Activated CD4-positive, alpha-beta T cell treated with anti-CD3 and anti-CD28 coated beads, Interleukin-2, amount 50 U/mL, for 48 hours (primary cell): Measurements from ENCODE around the gene TMEM184C.

Source experiments
- DNase-seq, 2 experiments: peaks; one replicate each; pipeline ENCODE4 v3.0.0-alpha.2; 2020

TMEM184C gene

GRCh38 chr4:147674073-147674472 lies 56.9 kb downstream of the TMEM184C start:
- DNase-seq = no peak

- DNase-seq = no peak
These were observed 57.3 kb downstream of the TMEM184C start for GRCh38 chr4:147674496-147674895.

- no peak for DNase-seq
These were observed 60.9 kb downstream of the TMEM184C start for GRCh38 chr4:147678106-147678505.

- peak; percentile 8 to 23 for DNase-seq
These were observed 61.8 kb downstream of the TMEM184C start for GRCh38 chr4:147678796-147679549.

- DNase-seq = no peak
These were observed 65.6 kb downstream of the TMEM184C start for GRCh38 chr4:147682755-147683154.

- peak; percentile 5 to 18 for DNase-seq
These were observed 66.0 kb downstream of the TMEM184C start for GRCh38 chr4:147683188-147683591.

GRCh38 chr4:147683717-147684700 lies 66.8 kb downstream of the TMEM184C start, which contains the start of gene PRMT9:
PRMT9 (minus strand) TSS chr4:147684163; CDS start chr4:147683987, 176 bp downstream.
- DNase-seq = peak; percentile 89 to 91

GRCh38 chr4:147689067-147689466 lies 71.9 kb downstream of the TMEM184C start:
- no peak for DNase-seq

- no peak for DNase-seq
These were observed 74.6 kb downstream of the TMEM184C start for GRCh38 chr4:147691820-147692219.

GRCh38 chr4:147693218-147693617 lies 76.0 kb downstream of the TMEM184C start:
- DNase-seq = no peak

- no peak for DNase-seq
These were observed 79.7 kb downstream of the TMEM184C start for GRCh38 chr4:147696866-147697265.

GRCh38 chr4:147704846-147705245 lies 87.6 kb downstream of the TMEM184C start:
- DNase-seq = no peak

GRCh38 chr4:147707892-147708672 lies 90.9 kb downstream of the TMEM184C start:
- DNase-seq = peak; percentile 47 to 57

GRCh38 chr4:147709999-147710398 lies 92.8 kb downstream of the TMEM184C start:
- DNase-seq = no peak

- DNase-seq = no peak
These were observed 97.6 kb downstream of the TMEM184C start for GRCh38 chr4:147714575-147715401.

GRCh38 chr4:147717878-147718277 lies 100.7 kb downstream of the TMEM184C start:
- no peak for DNase-seq
